ENCODE data around the gene RAB7B. TPM values are rescaled to one million over a fixed set of nuclear protein-coding genes. Genes with fewer than 3 reads are reported as not detected.
A peak's percentile ranks its signal among the peaks of the same experiment; 100 is the strongest.

The RAB7B gene
- total and polyA plus RNA-seq, 9 of the 15 experiments (the other 6 are each of a cell fraction or from before 2014, with no cell fraction given) = 0.03 to 0.29 (median 0.07) TPM; not detected in 4

- TF ChIP-seq ILK (tag; IDR thresholded peaks at IDR 0.05; ENCODE audit: borderline replicate concordance, low read depth) (no peak), THRA (IDR thresholded peaks at IDR 0.05) (no peak), DEAF1 (CRISPR knock-in tag; IDR thresholded peaks at IDR 0.05) (no peak), SREBF1 (IDR thresholded peaks at IDR 0.05; ENCODE audit: borderline replicate concordance, low read depth, low read length) (no peak), BCLAF1 (IDR thresholded peaks at IDR 0.05; ENCODE audit: borderline replicate concordance in 1 of 2, control insufficient read depth in 1 of 2, low read depth in 2 of 2, low read length in 1 of 2) (no peak), MLLT1 (IDR thresholded peaks at IDR 0.05) (0 out of 4 replicates have a peak, but pooled peaks of 1 of the 2 experiments have one; percentile 10), TEAD4 (IDR thresholded peaks at IDR 0.05; ENCODE audit: low read length) (0 out of 2 replicates have a peak, but pooled peaks have one; percentile 19), TEAD4 (CRISPR knock-in tag; IDR thresholded peaks at IDR 0.05; ENCODE audit: borderline replicate concordance) (no peak), CTBP1 (IDR thresholded peaks at IDR 0.05; ENCODE audit: borderline replicate concordance) (peak; percentile 50; the same call in 1 of the 2 replicates), BRF2 (IDR thresholded peaks at IDR 0.05; ENCODE audit: borderline replicate concordance, insufficient read depth, insufficient read length) (no peak), KAT2B (IDR thresholded peaks at IDR 0.05; ENCODE audit: low read depth, low read length) (no peak), BRF1 (IDR thresholded peaks at IDR 0.05; ENCODE audit: borderline replicate concordance, extremely low read depth, insufficient read length) (no peak), SMARCA4 (IDR thresholded peaks at IDR 0.05) (peak; percentile 91), CCAR2 (IDR thresholded peaks at IDR 0.05; ENCODE audit: low read depth, low read length) (no peak), EP300 (IDR thresholded peaks at IDR 0.05; ENCODE audit: low read length) (peak; percentile 49; the same call in 1 of the 2 replicates), FOXP1 (CRISPR knock-in tag; IDR thresholded peaks at IDR 0.05) (0 out of 2 replicates have a peak, but pooled peaks have one; percentile 22)
These were observed 1.7 kb downstream of the RAB7B start (continued) for GRCh38 chr1:206001476-206001888.
